PC-3 (cell line): ENCODE results near the gene ZNF106.

Source experiments
- EZH2 ChIP-seq: fragments of 300-600 bp; sonication (generic); IDR thresholded peaks from one replicate; pipeline ENCODE4 v1.6.1; 2017; ENCODE audit warnings: antibody characterized with exemption, mild to moderate bottlenecking, low read length; ENCODE audit not compliant: unreplicated experiment
- EZH2phosphoT487 ChIP-seq: fragments of 300-600 bp; sonication (generic); IDR thresholded peaks from 2 replicates; pipeline ENCODE4 v1.6.1; 2018; ENCODE audit warnings: mild to moderate bottlenecking, antibody characterized with exemption, low read length, borderline replicate concordance
- TF ChIP-seq, protein P1 (sequence below): fragments of 300-600 bp; sonication (generic); conservative IDR thresholded peaks from 2 replicates; pipeline ENCODE4 v1.5.1; 2017; ENCODE audit warnings: antibody characterized with exemption, low read depth, mild to moderate bottlenecking, low read length

DNA sequence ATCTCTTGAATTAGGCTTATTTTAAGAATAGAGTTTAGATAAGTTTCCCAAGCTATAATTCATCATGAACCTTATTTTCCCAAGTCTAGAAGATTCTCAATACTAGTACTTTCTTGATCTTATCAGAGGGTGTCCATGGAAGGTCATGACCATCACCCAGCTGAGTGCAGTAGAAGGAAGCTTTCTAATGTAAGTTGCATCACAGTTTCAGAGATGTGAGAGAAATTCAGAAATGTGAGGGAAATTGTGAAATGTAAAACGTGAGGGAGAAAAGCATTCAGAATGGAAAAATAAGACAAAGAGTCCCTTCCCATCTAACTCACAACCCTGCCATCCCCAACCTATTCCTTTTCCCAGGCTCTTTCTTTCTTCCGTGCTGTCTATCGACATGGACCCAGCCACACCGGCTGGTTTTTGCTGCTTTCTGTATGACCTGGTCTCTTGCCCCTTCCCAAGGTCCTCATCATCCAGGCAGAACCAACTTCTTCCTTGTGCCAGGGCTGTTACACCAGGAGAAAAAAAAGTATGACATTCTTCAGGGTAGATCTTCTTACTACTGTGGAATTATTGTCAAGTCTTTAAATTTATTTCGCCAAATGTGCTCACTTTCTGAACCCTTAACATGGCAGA is 124.9 kb downstream of the ZNF106 start:
- TF ChIP-seq, protein P1, sequence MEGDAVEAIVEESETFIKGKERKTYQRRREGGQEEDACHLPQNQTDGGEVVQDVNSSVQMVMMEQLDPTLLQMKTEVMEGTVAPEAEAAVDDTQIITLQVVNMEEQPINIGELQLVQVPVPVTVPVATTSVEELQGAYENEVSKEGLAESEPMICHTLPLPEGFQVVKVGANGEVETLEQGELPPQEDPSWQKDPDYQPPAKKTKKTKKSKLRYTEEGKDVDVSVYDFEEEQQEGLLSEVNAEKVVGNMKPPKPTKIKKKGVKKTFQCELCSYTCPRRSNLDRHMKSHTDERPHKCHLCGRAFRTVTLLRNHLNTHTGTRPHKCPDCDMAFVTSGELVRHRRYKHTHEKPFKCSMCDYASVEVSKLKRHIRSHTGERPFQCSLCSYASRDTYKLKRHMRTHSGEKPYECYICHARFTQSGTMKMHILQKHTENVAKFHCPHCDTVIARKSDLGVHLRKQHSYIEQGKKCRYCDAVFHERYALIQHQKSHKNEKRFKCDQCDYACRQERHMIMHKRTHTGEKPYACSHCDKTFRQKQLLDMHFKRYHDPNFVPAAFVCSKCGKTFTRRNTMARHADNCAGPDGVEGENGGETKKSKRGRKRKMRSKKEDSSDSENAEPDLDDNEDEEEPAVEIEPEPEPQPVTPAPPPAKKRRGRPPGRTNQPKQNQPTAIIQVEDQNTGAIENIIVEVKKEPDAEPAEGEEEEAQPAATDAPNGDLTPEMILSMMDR = no peak
- TF ChIP-seq EZH2 = no peak
- TF ChIP-seq EZH2phosphoT487 = no peak
